ENCODE measurements around the gene LHX4.

The LHX4 gene

GRCh38 chr1:180257486-180257885 lies 27.4 kb downstream of the LHX4 start:
- DNase-seq (ENCODE audit: low read depth in 2 of 2) = no peak

GRCh38 chr1:180258290-180258689 lies 28.2 kb downstream of the LHX4 start:
- no peak for DNase-seq (ENCODE audit: low read depth in 2 of 2)

GRCh38 chr1:180258935-180259334 lies 28.9 kb downstream of the LHX4 start:
- no peak for DNase-seq (ENCODE audit: low read depth in 2 of 2)

- DNase-seq (ENCODE audit: low read depth in 2 of 2) = no peak
Observed at GRCh38 chr1:180259431-180260338, 29.6 kb downstream of the LHX4 start.

GRCh38 chr1:180260541-180260940 lies 30.5 kb downstream of the LHX4 start:
- no peak for DNase-seq (ENCODE audit: low read depth in 2 of 2)

GRCh38 chr1:180261030-180261429 lies 31.0 kb downstream of the LHX4 start:
- DNase-seq (ENCODE audit: low read depth in 2 of 2) = no peak

GRCh38 chr1:180261524-180262155 lies 31.6 kb downstream of the LHX4 start:
- DNase-seq (ENCODE audit: low read depth in 2 of 2) = no peak

- no peak for DNase-seq (ENCODE audit: low read depth in 2 of 2)
Observed at GRCh38 chr1:180262628-180263488, 32.8 kb downstream of the LHX4 start.

GRCh38 chr1:180264595-180264994 lies 34.5 kb downstream of the LHX4 start:
- no peak for DNase-seq (ENCODE audit: low read depth in 2 of 2)

- DNase-seq (ENCODE audit: low read depth in 2 of 2) = no peak
Observed at GRCh38 chr1:180265201-180265600, 35.1 kb downstream of the LHX4 start.

- no peak for DNase-seq (ENCODE audit: low read depth in 2 of 2)
Observed at GRCh38 chr1:180265871-180266270, 35.8 kb downstream of the LHX4 start.

- DNase-seq (ENCODE audit: low read depth in 2 of 2) = no peak
Observed at GRCh38 chr1:180266275-180267210, 36.5 kb downstream of the LHX4 start.

- DNase-seq (ENCODE audit: low read depth in 2 of 2) = no peak
Observed at GRCh38 chr1:180267211-180267561, 37.1 kb downstream of the LHX4 start.

GRCh38 chr1:180267761-180268555 lies 37.9 kb downstream of the LHX4 start:
- DNase-seq (ENCODE audit: low read depth in 2 of 2) = no peak

- DNase-seq (ENCODE audit: low read depth in 2 of 2) = no peak
Observed at GRCh38 chr1:180268556-180269075, 38.6 kb downstream of the LHX4 start.

- DNase-seq (ENCODE audit: low read depth in 2 of 2) = no peak
Observed at GRCh38 chr1:180269645-180270529, 39.8 kb downstream of the LHX4 start.

- DNase-seq (ENCODE audit: low read depth in 2 of 2) = no peak
Observed at GRCh38 chr1:180270530-180271271, 40.6 kb downstream of the LHX4 start.

Data from activated CD4-positive, alpha-beta T cell treated with anti-CD3 and anti-CD28 coated beads for 24 hours (primary cell).